HG02759 (cell line): ENCODE results near the gene MCOLN1.

Experiments used
- ATAC-seq: cut with Tn5 transposase; IDR thresholded peaks from one replicate; pipeline ENCODE4 v1.9.1; 2021; ENCODE audit warnings: mild to moderate bottlenecking, moderate library complexity; ENCODE audit not compliant: unreplicated experiment

The MCOLN1 gene

GRCh38 chr19:7540761-7541474, 18.5 kb downstream of the MCOLN1 start:
- no peak for ATAC-seq

GRCh38 chr19:7541475-7541824, 19.0 kb downstream of the MCOLN1 start:
- no peak for ATAC-seq

GRCh38 chr19:7541828-7542443, 19.5 kb downstream of the MCOLN1 start:
- ATAC-seq, result no peak

- no peak for ATAC-seq
Observed at GRCh38 chr19:7542556-7543348, 20.3 kb downstream of the MCOLN1 start.

- no peak for ATAC-seq
Observed at GRCh38 chr19:7544626-7545025, 22.2 kb downstream of the MCOLN1 start.

GRCh38 chr19:7545300-7545699, 22.9 kb downstream of the MCOLN1 start:
- ATAC-seq, result no peak

GRCh38 chr19:7545904-7546303, 23.5 kb downstream of the MCOLN1 start:
- no peak for ATAC-seq

GRCh38 chr19:7547159-7547558, 24.7 kb downstream of the MCOLN1 start:
- ATAC-seq, result no peak

GRCh38 chr19:7549429-7550148, 27.2 kb downstream of the MCOLN1 start:
- ATAC-seq, result no peak

- ATAC-seq, result no peak
Observed at GRCh38 chr19:7550169-7550770, 27.8 kb downstream of the MCOLN1 start.

GRCh38 chr19:7550987-7551761, 28.8 kb downstream of the MCOLN1 start:
- no peak for ATAC-seq

GRCh38 chr19:7552781-7553180, 30.4 kb downstream of the MCOLN1 start:
- no peak for ATAC-seq

- no peak for ATAC-seq
Observed at GRCh38 chr19:7554565-7554964, 32.1 kb downstream of the MCOLN1 start.

- ATAC-seq, result no peak
Observed at GRCh38 chr19:7554990-7555864, 32.8 kb downstream of the MCOLN1 start.

GRCh38 chr19:7556696-7557315, 34.4 kb downstream of the MCOLN1 start:
- no peak for ATAC-seq

- ATAC-seq, result no peak
Observed at GRCh38 chr19:7558667-7559066, 36.2 kb downstream of the MCOLN1 start.

- no peak for ATAC-seq
Observed at GRCh38 chr19:7559102-7559501, 36.7 kb downstream of the MCOLN1 start.

- no peak for ATAC-seq
Observed at GRCh38 chr19:7560255-7560654, 37.8 kb downstream of the MCOLN1 start.

- no peak for ATAC-seq
Observed at GRCh38 chr19:7561325-7561724, 38.9 kb downstream of the MCOLN1 start.
